GM21423 (cell line): ENCODE data around the gene COMTD1.
"Not testable (repeated sequence)": the region's sequence is repeated elsewhere in the genome, so short reads cannot be mapped to it uniquely, and the experiment has no call there.

ENCODE experiments used
- ATAC-seq: cut with Tn5 transposase; IDR thresholded peaks from one replicate; pipeline ENCODE4 v1.9.1; 2021; ENCODE audit warnings: mild to moderate bottlenecking, moderate library complexity; ENCODE audit not compliant: unreplicated experiment

The COMTD1 gene

DNA sequence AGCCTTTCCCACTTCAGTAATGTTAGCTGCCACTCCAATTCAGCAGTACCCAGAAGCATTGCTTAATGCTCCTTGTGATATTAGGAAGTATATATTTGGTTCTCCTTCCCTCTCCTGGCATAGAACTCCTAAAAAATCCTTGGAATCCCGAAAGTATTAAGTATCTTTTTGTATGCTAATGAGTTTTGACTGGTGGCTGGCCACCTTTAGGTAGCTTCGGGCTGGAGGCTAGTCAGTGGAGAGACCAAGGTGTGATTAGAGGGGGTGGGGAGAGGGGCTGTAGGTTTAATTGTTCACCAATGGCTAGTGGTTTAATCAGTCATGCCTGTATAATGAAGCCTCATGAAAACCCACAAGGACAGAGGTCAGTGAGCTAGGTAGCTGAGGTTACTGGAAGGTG, 12.2 kb downstream of the COMTD1 start:
- no peak for ATAC-seq

DNA sequence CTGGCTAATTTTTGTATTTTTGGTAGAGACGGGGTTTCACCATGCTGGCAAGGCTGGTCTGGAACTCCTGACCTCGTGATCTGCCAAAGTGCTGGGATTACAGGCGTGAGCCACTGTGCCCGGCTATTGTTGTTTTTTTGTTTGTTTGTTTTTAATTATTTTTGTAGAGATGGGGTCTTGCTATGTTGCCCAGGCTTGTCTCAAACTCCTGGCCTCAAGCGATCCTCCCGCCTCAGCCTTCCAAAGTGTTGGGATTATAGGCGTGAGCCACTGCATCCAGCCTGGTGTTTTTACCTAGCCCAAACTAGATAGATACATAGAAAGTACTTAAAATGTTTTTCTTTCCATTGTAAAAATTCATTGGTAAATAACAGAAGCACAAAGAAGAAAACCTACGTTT, 14.3 kb downstream of the COMTD1 start:
- ATAC-seq: not testable (repeated sequence)

DNA sequence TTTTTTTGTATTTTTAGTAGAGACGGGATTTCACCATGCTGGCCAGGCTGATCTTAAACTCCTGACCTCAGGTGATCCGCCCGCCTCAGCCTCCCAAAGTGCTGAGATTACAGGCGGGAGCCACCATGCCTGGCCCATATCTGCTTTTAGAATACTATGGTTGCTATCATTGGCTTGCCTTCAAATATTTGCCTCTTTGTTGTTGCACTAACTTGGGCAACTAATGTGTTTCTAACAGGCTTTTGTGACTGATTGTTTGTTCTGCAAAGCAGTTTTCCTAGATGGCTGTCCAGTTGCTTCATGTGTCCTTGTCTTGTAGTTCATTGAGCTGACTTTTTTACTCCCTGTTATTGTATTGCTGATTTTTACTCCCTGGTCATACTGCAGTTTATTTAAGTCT, 15.5 kb downstream of the COMTD1 start:
- no peak for ATAC-seq

DNA sequence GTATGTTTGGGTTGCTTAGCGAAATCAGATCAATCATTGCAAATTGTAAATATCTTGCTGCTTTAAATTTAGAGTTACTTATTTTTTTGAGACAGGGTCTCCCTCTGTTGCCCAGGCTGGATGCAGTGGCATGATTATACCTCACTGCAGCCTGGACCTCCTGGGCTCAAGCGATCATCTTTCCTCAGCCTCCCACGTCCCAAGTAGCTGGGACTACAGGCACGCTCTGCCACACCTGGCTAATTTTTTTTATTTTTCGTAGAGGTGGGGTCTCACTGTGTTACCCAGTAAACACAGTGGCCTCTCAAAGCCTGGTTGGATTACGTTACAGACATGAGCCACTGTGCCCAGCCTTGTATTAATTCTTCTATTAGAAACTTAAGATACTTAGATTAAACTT, 23.4 kb downstream of the COMTD1 start:
- ATAC-seq: no peak

DNA sequence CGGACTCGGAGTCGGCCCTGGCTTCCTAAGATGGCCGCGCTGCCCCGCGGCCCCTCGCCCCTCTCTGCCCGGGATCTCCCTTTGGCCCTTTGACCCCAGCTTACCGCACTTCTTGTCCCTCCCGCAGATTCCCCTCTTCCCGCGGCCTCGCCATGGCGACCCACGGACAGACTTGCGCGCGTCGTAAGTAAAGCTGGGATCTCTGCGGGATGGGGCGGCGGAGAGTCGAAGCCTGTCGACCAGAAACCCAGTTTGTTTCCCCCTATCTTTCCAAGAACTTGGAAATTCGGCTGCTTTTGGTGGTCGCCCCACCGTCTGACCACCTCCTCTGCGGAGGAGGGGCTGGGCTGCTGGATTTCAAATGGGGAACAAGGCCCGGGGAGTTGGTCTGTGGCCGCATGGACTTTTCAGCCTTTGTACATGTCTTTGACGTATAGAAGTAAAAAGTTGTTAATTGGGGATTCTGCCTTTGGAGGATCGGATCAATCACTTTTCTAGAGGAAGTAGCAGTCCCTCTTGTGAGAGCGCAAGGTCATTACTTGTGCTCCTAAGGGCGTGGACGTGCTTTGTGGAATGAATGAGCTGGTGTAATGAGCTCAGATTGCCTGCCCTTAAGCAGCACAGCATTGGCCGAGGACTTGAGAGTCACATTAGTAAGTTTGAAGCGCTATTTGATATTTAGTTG, 24.6 kb downstream of the COMTD1 start:
- no peak for ATAC-seq

DNA sequence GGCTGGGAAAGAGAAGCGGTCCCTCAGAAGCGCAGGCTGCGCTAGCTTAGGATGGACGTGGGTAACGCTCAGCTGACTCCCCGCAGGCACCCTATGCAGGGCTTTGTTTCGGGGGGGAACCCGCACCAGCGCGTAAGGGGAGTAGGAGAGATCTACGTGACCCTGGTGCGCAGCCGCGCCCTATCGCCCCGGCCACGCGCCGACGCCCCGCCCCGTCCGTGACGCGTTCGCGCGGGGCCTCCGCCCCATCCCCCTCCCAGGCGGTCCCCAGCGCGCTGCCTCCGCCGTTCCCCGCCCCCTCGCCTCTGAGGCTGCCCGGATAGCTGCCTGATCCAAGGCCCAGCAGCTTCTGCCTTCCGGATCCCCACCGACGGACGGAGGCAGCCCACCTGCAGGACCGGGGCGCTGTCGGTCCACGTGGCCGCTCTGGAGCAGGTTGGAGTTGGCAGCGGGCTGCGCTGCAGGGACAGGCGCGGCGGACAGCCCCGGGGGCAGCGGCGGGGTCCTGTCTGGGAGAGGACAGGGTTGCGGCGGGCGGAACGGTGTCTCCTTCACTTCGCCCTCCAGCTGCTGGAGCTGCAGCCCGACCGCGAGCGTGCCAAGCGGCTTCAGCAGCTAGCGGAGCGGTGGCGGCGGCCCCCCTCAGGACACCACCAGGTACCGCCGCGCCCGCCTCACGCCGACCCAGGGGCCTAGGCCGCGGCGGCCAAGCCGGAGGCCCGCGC, 25.3 kb downstream of the COMTD1 start, which contains the start of gene VDAC2:
TSS of gene VDAC2 (plus strand) at position 515 of the 725 bp plus-strand sequence. CDS start 363 bp downstream, outside the sequence.
- ATAC-seq: peak; percentile 89

DNA sequence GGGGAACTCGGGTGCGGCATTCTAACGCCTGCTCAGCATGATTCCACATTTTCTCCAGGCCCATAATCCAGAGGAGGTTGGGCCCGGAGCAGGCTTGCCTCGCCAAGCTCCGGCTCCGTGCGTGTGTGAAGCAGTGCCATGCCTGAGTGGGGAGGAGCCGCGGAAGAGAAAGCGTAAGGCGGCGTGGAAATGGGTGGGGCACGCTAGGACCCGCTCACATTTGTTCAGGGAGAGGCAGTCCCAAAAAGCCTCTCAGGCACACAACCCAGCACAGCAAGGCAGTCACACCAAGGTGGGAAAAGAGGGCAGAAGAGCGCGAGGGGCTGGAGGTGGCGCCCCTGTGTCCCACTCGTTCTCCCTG, 25.9 kb downstream of the COMTD1 start:
- peak; percentile 50 for ATAC-seq

DNA sequence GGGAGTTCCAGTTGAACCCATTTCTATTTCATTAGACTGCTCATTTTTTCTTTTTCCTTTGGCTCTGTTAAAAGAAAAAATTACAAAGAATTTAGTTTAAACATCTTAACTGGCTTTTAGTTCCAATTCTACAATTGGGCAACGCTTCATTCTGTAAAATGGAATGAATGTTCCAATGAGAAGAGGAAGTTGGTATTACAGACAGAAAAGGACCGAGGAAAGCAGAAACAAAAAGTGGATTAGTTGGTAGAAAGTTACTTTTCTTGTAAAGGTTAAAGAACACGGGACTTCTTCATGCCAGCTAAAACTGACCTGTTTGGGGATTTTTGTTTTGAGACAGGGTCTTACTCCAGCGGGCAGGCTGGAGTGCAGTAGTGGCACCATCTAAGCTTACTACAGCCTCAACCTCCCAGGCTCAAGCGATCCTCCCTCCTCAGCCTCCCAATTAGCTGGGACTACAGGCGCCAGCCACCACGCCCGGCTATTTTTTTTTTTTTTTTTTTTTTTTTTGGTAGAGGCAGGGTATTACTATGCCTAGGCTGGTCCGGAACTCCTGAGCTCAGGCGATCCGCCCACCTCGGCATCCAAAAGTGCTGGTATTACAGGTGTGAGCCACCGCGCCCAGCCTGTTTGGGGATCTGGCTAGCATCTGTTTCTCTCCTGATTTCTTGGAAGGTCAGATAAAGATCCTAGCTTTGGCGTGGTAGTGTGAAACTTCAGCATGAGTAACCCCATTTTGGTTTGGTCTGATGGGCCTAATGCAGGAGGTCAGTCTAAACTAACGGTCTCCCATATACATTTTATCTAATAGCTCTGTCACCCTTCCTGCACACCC, 26.5 kb downstream of the COMTD1 start:
- ATAC-seq: no peak

DNA sequence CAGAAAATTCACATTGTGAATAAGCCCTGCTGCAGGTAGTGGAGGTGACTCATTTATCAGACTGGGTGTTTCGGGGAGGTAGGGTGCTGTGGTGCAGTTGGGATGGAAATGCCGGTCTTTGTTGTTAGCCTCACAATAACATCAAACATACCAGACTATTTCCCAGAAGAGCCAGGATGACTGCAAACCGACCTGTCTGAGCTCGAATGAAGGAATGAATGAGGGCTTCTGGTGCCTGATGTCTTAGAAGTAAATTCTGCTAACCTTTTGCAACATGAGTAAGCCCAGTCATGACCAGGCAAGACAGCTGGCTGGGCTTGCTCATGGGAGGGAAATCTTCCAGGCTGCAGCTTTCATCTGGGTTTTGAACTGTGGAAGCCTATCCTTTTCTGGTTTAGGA, 27.6 kb downstream of the COMTD1 start:
- no peak for ATAC-seq

DNA sequence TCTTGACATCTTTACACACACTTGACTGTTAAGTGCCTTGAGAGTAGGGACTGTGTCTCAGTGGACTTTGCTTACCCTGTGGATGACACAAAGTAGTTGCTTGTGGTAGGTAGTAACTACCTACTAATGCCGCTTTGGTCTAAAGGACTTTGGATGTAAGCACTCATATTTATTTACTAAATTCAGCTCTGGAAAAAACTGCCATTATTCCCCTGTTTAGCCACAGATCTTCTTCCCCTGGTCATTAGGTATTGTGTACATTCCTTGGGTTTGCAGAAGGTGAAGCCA, 28.0 kb downstream of the COMTD1 start:
- no peak for ATAC-seq

DNA sequence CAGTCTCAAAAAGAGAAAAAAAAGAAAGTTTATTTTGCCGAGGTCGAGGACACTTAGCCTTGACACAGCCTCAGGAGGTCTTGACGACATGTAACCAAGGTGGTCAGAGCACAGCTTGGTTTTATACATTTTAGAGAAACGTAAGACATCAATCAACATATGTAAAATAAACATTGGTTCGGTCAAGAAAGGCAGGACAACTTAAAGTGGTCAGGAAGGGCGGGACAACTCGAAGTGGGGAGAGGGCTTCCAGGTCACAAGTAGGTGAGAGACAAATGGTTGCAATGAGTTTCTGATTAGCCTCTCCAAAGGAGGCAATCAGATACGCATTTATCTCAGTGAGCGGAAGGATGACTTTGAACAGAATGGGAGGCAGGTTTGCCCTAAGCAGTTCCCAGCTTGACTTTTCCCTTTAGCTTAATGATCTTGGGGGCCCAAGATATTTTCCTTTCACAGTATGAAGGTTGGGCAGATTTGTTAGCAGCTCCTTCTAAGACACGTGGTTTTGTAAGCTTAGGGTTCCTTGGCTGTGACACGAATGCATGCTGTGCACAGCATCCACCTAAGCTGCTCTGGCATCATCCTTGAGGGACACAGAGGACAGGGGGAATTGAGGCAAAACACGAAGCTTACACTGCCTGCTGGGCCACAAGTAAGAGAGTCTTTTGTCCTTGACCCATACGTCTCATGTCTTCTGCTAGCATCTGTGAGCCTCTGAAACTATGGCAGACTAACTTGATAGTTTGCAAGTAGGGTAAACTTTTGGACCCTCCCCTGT, 28.5 kb downstream of the COMTD1 start:
- ATAC-seq: no peak

DNA sequence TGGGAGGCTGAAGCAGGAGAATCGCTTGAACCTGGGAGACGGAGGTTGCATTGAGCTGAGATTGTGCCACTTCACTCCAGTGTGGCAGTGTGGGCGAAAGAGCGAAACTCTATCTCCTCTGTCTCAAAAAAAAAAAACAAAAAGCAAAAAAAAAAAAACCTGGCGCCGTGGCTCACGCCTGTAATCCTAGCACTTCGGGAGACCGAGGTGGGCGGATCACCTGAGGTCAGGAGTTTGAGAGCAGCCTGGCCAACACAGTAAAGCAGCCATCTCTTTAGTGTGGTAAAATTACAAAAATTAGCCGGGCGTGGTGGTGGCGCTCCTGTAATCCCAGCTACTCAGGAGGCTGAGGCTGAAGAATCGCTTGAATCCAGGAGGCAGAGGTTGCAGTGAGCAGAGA, 29.1 kb downstream of the COMTD1 start:
- ATAC-seq: not testable (repeated sequence)

DNA sequence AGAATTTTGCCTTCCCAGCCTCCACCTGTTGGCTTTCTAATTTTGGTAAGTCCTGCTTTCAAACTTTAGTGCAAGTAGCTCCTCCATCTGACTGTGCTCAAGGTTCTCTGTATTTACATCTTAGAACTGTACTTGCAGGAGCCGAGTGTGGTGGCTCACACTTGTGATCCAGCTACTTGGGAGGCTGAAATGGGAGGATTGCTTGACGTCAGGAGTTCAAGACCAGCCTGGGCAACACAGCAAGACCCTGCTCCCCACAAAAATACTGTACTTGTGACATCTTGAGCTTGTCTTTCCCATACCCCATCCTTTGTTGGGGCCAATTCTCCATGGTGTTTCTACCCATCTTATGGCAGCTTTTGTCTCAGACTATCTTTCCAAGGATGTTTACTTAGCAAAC, 29.8 kb downstream of the COMTD1 start:
- ATAC-seq: no peak

DNA sequence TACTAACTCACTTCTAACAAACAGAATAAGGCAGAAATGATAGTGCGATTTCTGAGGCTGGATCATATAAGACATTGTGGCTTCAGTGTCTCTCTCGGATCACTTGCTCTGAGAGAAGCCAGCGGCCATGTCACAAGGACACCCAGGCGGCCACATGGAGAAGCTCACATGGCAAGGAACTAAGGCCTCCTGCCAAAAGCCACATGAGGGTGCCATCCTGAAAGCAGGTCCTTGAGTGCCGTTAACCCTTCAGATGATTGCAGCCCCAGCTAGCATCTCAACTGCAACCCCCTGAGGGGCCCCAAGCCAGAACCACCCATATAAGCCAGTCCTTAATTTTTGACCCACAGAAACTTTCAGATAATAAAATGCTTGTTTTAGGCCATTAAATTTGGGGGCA, 32.0 kb downstream of the COMTD1 start:
- no peak for ATAC-seq

DNA sequence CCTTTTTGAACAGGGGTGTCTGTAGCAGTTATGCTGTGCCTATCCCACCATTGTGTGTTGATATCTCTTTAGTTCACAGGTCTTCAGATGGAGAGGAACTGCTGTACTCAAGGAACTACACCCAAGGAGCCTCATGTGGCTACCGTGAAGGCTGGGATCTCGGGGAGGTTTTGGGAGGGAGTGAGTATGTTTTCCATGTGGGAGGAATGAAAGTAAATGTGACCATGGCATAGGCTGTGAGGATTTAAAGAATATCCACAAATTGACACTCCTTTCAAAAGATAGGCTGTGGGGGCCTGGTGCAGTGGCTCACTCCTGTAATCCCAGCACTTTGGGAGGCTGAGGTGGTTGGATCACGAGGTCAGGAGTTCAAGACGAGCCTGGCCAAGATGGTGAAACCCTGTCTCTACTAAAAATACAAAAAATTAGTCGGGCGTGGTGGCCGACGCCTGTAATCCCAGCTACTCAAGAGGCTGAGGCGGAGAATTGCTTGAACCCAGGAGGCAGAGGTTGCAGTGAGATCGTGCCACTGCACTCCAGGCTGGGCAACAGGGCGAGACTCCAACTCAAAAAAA, 32.6 kb downstream of the COMTD1 start:
- not testable (repeated sequence) for ATAC-seq

DNA sequence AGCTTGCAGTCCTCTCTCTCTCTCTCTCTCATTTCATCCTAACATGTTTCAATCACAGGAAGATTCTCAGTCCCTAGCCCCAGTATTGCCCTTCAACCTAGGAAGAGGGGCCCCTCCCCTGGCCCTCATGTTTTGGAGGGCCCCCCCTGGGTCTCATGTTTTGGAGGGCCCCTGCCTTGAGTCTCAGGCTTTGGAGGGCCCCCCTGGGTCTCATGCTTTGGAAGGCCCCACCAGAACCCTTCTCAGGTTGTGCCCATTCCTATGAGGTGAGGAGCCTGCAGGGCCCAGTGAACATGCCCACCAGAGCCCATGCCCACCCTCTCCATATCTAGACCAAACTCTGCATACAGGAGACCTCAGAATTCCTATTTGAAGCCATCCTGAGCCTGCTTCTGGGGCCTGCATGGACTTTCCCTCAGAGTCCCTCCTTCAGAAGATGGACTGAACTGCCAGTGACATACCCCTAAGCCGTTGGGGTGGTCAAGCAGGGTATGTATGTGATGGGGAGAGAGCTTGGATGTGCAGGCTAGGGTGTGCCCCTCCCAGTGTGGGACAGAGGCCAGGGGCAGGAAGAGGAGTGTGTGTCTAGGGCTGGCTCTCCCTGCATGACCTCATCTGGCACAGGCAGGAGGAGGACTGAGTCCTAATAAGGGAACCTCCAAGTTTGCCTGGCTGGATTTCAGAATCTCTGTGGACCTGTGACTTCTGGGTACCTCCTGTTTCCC, 33.3 kb downstream of the COMTD1 start:
- ATAC-seq: no peak

DNA sequence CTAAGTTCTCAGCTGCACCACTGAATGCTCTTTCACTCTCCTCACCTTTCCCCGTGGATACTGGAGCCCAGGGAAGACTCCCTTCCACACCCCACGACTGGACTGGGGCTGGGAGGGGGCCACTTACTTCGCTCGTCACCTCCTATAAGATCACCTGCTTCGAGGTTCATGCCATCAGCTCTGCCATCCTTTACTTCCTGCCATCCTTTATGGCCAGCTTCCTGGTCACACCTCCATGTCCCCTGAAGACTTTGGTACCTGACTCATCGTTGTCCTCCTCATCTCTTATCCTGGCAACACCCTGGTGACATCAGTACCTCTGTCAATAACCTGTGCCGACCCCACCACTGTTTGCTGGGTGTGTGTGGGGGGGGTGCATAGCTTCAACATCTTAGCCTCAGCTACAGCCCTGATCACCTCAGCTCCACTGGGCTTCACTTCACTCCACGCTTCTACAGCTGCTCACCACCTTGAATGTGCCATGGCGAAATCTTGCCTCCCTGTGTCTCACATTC, 33.9 kb downstream of the COMTD1 start:
- no peak for ATAC-seq

DNA sequence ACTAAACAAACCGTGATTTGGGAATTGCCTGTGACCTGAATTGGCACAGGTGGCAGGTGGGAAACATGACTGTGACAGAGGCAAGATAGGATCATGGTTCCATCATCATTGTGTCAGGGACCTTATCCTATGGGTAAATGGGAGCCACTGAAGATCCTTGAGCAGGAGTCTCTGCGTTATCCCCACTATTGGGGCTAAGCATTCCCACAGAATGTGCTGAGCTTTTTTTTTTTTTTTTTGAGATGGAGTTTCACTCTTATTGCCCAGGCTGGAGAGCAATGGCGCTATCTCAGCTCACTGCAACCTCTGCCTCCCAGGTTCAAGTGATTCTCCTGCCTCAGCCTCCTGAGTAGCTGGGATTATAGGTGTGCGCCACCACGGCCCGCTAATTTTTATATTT, 35.8 kb downstream of the COMTD1 start:
- not testable (repeated sequence) for ATAC-seq

DNA sequence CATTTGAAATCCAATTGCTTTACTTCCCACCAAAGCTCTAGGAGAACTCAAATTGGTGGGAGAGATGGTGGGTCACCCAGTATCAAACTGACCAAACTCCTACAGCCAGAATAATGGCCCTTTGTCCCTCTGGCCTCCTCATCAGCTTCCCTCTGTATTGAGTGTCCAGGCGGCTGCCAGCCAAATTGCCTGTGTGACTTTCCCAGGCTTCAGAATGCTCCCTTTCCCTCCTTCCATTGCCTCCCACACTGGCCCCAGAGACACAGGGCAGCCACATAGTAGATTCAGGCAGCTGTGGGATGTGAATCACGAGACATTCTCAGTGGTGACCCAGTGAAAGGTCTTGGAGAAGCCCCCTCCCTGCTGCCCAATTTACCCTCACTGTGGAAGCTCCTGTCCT, 37.9 kb downstream of the COMTD1 start:
- ATAC-seq: no peak

DNA sequence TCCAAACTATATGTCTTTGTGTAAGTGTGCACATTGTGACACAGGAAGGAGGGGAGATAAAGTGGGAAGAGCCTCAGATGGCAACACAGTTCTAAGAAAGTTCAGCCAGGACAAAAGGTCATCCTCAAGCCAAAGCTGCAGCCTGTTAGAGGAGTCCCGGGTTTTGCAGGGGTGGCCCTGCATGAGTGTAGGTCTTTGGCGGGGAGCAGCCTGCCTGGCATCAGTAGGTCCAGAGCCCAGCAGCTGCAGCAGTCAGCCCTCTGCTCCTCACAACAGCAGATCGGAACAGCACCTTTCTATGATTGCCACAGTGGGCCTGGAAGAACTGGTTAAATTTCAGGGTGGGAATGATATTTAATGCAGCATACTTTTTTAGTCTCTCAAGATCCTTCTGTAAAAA, 38.7 kb downstream of the COMTD1 start:
- ATAC-seq: no peak
